GM21717 (cell line): ENCODE data around the gene BIVM.

ENCODE experiments used
- ATAC-seq: cut with Tn5 transposase; IDR thresholded peaks from one replicate; pipeline ENCODE4 v1.9.1; 2021; ENCODE audit warnings: mild to moderate bottlenecking, moderate library complexity; ENCODE audit not compliant: unreplicated experiment

Gene BIVM

DNA sequence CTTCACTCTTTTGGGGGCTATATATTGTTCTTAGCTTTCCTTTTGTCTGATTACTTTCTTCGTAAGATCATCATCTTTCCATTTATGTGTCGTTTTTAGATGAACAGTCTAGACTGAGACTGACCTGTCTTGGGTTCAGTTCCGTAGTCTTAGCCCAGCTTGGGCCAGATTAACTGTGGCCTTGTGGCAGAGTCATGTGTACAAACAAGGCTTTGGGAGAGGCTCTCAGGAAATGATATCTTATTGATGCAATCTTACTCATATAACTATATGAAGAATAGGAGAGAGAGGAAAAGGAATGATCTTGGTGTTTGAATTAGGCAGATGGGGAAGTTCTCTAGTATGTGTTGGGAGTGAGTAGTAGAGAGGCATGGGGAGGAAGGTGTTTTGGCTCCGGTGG is 40.1 kb downstream of the BIVM start:
- no peak for ATAC-seq

DNA sequence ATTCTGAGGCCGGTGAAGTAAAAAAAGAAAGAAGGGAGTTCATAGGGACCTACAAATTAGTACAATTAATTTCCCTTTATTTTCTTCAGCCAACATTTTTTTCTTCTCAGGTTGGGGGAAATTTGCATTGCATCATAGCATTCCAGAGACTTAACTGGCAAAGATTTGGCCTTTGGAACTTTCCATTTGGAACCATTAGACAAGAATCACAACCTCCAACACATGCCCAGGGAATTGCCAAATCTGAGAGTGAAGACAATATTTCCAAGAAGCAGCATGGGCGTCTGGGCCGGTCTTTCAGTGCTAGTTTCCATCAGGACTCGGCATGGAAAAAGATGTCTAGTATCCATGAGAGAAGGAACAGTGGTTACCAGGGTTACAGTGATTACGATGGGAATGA is 40.5 kb downstream of the BIVM start:
- no peak for ATAC-seq

DNA sequence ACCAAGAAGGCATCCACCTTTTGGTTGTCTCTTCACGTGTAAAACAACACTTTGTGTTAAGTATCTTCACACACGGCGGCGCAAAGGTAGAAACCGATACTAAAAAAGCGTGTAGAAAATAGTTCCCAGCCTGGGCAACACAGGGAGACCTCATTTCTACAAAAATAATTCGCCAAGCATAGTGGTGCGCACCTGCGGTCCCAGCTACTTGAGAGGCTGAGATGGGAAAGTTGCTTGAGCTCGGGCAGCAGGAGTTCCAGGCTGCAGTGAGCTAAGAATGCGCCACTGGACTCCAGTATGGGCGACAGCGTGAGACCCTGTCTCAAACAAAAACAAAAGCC is 46.3 kb downstream of the BIVM start:
- peak; percentile 26 for ATAC-seq

DNA sequence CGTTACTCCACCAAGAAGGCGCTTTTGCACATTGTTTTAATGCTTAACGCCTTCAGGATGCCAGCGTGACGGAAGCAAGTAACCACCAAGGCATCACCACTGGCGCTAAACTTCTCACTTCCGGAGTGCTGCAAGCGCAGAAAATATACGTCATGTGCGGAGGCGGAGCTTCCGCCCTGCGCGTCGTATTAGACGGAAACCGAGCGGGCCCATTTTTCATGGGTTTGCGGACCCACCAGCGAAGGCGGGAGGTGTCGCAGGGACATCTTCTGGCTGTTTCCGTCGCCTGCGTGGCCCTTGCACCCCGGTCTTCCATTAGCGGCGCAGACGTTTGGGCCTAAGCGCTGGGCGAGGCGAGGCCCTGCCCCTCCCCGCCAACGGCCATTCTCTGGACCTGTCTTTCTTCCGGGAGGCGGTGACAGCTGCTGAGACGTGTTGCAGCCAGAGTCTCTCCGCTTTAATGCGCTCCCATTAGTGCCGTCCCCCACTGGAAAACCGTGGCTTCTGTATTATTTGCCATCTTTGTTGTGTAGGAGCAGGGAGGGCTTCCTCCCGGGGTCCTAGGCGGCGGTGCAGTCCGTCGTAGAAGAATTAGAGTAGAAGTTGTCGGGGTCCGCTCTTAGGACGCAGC is 46.8 kb downstream of the BIVM start, which contains the start of gene ERCC5:
TSS of gene ERCC5 (plus strand) at position 403 of the 631 bp plus-strand sequence. CDS start 235 bp downstream, outside the sequence.
- ATAC-seq, result peak; percentile 87

DNA sequence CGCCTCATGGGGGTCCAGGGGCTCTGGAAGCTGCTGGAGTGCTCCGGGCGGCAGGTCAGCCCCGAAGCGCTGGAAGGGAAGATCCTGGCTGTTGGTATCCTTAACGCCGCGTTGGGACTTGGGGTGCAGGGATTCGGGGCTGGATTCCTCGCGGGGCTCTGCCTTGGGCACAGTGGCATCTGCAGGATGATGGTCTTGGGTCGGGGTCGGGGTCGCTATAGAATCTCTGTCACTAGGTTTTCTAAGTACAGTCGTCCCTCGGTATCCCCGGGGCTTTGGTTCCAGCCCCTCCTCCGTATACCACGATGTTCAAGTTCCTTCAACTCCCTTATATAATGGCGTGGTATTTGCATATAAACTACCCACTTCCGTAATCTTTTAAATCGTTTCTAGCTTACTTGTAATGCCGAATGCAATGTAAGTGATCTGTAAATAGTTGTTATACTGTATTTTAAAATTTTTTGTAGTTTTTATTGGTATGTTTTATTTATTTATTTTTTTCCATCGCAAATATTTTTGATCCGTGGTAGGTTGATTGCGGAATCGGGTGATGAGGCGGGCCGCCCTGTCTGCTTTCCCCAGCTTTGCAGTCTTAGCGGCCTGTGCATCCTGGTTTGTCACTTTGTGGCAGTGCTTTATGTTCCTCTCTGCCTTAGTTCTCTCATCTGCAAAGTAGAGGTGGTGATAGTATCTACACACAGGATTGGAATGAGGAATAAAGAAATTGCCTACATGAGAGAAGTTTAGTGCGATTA is 47.5 kb downstream of the BIVM start:
- ATAC-seq, result peak; percentile 36

DNA sequence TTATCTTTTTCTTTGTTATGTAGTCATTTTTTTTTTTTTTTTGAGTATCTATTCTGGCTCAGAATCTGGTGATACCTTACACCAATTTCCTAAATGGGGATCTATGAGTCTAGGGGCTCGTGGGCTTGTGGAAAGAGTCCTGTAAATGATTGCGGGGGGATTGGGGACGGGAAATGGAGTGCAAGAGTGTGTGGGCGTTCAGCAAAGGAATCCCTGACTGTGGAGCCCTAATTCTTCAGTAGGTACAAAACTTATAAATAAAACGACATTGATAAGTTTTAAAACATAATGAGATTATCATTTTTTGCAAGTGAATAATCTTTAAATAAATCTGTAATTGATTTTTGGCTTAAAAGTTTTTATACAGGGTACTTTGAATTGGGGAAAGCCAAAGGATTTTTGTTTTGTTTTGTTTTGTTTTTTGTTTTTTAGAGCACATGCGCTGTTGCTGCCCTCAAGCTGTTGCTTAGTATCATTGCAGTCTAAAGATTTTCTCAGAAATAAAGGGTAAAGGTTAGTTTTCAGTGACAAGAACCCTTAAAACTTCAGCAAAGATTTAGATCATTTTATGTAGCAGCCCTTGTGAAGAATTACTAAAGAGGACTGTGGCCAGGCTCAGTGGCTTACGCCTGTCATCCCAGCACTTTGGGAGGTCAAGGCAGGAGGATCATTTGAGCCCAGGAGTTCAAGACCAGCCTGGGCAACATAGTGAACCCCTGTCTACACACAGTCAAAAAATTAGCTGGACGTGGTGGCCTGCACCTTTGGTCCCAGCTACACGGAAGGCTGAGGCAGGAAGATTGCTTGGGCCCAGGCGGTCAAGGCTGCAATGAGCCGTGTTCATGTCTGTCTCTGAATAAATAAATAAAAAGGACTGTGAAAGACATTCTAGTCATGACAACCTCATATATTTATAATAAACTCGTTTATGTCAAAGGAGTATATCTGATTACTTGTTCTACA is 48.6 kb downstream of the BIVM start:
- no peak for ATAC-seq

DNA sequence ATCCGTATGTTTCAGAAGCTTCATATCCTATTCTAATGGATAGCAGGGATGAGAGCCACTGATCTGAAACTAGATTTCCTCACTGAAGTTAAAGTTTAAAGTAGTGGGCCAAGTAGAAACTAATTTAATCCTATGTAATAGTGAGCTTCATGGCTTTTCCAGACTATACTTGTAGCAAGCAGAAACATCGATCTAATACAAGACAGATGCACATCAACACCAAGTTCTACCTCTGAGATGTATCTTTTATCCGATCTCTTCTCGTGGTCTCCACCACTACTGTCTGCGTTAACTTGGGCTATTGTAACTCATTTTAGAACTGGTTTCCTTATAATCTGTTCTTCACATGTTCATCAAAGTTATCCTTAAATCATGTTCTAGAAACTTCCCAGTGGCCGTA is 50.0 kb downstream of the BIVM start:
- ATAC-seq, result no peak

DNA sequence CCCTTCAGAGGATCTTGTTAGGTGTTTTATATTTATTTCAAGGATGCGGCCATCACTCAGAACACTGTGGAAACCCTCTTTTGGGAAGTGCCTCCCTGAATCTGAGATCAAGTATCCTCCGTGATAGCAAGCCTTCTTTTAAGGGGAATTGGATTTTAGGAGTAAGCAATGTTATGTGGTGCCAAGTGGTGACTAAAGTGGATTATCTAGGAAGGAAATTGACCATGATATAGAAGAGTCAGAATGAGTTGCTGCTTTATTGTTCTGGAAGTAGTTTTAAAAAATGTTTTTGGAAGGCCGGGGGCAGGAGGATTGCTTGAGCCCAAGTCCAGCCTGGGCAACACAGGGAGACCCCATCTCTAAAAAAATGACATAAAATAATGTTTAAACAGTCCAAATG is 53.6 kb downstream of the BIVM start:
- ATAC-seq, result no peak

DNA sequence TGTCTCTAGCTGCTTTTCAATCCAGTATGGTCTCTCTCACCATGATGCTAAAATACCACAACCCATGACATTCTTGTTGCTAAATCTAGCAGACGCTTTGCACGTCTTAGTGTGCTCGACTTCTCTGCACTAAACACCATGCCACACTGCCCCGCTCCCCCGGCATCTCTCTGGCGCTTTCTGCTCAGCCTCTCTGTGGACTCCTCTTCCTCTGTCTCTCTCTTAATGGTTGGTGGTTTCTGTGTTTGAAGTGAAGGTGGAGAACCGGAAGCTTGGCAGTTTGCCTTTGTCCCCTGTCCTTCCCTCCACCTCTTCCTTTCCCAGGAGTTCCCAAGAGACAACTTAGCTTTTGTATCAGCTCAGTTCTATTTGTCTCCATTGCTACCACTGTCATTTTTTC is 55.8 kb downstream of the BIVM start:
- no peak for ATAC-seq

DNA sequence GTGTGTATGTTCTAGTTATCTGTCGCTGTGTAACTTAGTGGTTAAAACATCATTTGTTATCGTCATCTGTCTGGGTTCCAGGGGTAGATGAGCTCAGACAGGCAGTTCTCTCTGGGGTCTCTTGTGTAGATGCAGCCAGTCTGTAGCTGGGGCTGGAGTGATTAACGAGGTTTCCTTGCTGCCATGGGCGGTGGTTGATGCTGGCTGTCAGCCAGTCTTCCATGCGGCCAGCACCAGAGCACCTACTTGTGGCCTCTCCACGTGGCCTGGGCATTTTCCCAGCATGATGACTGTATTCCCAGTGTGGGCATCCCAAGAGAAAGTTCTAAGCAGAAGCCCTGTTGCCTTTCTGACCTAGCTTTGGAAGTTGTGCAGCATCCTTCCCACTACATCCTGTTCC is 57.6 kb downstream of the BIVM start:
- no peak for ATAC-seq

DNA sequence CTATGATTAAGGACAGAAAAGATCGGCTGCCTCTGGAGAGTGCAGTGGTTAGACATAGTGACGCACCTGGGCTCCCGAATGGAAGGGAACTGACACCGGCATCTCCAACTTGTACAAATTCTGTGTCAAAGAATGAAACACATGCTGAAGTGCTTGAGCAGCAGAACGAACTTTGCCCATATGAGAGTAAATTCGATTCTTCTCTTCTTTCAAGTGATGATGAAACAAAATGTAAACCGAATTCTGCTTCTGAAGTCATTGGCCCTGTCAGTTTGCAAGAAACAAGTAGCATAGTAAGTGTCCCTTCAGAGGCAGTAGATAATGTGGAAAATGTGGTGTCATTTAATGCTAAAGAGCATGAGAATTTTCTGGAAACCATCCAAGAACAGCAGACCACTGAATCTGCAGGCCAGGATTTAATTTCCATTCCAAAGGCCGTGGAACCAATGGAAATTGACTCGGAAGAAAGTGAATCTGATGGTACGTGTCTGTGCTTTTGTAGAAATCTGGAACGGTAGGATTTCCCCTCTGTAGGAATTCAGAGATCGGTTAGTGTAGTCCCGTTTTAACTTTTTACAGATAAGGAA is 63.8 kb downstream of the BIVM start:
- ATAC-seq, result no peak

DNA sequence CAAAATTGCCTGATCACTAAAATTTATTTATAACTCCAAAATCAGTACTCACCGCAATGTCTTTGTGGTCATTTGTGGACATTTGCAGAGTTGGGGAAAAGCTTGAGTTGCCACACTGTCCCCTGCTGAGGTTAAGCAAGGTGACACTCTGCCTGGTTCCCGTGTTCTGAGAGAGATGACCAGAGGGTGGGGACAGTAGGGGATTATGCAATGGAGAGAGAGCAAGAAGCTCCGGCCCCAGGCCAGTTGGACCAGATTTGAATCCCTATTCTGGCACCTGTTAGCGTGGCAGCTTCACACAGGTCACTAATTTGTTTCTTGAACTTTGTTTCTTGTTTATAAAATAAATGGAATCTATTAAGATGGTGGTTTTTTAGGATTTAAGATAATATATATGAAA is 64.7 kb downstream of the BIVM start:
- ATAC-seq, result no peak

DNA sequence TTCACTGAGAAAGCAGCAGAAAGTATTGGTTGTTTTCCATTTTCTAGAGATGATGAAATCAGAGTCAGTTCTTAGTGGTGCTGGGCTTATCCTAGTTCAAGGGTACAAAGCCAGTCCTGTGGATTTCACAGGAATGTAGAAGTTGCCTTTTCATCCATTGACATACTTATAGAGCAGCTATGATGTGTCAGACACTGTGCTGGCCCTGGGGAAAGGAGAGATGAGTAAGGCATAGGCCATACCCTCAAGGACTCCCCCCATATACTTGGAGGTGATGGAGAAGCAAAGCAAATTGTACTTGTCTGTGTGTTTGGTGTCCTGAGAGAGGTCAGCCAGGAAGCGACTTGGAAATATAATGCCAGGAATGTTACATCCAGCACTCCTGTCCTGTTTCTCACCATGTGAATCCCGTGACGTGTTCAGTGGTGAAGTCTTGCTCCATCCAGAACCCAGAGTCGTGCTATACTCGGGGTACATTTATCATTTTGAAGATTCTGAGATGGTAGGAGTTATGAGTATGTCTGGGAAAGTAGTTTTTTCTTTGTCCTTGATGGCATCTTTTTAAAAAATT is 69.5 kb downstream of the BIVM start:
- no peak for ATAC-seq

DNA sequence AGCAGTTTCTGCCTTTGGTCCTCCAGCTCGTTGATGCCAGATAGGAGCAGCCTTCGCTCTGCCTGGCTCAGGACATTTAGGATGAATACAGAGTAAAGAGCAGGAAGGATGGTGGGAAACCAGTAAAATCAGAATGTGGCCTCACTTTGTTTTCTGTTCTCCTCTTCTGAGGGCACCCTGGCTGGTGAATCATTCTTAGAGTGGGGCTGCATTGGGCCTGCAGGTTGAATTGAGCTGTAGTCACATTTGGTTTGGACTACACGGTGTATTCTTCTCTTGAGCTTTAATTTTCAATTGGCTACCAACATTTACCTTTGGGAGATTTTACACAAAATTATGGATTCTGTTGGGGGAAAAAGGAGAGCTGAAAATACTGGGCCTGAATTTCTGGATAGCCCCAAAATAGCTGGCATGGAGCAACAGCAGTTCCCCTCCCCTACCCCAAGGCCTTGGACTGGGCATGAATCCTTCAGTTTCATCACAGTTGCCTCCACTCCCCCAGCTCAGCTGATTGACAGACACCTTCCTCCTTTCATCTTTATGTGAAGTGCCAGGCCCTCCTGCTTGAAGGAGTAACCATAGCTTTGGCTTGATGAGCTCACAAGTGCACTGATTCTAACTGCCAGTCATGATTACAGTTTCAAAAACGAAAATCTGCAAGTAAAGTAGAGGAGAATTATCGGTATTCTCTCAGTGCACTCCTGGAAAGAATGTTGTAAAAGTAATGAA is 71.2 kb downstream of the BIVM start:
- no peak for ATAC-seq

DNA sequence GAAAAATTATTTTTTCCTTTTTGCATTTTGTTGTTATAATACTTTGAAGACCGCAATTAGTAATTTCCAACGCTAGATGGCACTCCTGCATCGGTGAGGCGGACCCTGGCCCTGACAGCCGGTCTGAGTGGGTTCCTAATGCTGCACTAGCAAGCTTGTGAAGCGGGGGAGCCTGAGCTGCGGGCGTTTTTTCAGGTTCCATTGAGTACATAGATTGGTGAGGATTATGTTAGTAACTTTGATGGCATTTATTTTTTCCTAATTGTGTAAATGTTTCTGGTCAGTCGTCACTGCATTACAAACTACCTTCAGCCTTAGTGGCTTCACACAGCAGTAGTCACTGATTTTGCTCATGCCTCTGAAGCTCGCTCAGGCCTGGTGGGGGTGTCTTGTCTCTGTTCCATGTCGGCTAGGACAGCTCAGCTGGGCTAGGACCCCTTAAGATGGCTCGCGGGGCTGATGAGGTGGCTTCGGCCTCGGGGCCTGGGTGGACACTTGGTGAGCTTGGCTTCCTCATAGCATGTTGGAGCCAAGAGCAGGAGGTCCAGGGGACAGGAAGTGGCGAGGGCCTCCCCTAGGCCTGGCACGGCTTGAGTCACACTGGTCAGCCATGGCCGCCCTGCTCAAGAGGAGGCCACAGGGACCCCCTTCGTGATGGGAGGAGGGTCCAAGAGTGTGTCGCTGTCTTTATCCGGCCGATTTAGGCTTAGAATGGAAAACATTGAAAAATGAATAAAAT is 71.9 kb downstream of the BIVM start:
- ATAC-seq, result peak; percentile 79

DNA sequence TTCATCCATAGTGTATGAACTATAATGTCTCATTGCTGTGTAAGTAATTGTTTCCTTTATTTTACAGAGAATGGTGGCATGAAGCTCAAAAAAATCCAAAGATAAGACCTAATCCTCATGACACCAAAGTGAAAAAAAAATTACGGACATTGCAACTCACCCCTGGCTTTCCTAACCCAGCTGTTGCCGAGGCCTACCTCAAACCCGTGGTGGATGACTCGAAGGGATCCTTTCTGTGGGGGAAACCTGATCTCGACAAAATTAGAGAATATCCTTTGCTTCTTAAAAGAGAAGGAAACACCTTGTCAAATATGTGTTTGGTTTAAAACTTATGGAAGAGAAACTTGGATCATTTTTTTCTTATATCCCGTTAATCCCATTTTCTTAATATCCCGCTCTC is 73.2 kb downstream of the BIVM start:
- ATAC-seq, result no peak

DNA sequence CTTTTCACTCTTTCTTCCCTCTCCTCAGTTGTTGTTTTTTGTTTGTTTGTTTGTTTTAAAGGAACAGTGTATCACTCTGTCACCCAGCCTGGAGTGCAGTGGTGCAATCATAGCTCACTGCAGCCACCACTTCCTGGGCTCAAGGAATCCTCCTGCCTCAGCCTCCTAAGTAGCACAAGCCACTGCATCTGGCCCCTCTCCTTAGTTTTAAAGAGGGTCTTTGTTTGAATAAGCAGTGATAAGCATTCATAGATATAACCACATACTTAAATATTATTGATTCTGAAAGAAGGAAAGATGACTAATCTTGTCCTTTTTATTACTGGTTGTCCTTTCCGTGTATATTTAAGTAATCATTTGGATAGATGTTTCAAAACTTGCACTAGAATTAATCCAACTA is 73.6 kb downstream of the BIVM start:
- no peak for ATAC-seq

DNA sequence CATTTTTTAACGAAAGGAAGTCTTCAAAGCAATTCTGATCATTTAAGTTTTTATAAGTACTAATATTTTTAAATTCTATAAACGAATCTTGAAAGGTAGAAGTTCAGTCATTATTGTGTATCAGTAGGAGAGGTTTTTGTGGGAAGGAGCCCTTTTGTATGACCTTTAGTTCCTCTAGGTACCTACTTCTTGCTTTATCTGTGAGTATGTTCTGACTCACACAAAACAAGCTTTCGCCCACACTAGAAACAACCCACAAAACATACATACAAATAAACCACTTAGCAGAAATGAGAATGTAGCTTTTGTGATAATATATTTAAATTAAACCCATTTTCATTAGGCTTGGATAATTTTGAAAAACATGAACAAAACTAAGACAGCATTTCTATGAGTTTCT is 74.7 kb downstream of the BIVM start:
- peak; percentile 80 for ATAC-seq

DNA sequence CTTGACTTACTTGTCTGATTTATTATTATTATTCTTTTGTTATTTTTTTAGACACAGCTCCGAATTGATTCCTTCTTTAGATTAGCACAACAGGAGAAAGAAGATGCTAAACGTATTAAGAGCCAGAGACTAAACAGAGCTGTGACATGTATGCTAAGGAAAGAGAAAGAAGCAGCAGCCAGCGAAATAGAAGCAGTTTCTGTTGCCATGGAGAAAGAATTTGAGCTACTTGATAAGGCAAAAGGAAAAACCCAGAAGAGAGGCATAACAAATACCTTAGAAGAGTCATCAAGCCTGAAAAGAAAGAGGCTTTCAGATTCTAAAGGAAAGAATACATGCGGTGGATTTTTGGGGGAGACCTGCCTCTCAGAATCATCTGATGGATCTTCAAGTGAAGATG is 76.3 kb downstream of the BIVM start:
- no peak for ATAC-seq

DNA sequence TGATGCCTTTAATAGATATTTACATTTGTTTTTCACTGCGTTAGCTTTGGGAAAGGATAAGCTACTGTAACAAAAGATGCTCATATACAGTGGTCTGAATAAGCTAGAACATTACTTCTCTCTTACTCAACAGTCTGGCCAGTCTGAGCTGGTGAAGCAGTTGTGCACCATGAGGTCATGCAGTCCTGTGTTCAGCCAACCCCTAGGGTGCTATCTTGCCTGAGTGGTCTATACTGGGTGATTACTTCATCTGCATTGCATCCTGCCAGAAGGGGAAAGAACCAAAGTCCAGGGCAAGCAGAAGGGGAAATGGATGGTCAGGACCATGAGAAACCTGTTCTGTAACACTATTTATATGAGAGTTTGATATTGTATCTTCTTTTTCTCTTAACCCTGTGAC is 78.4 kb downstream of the BIVM start:
- ATAC-seq, result no peak
